AG04450 (cell line): Measurements from ENCODE around the gene RFK. TPM values are rescaled to one million over a fixed set of nuclear protein-coding genes. Genes with fewer than 3 reads are reported as not detected.

Experiments used
- CTCF ChIA-PET: fragments of 300-600, 350-600 bp; formaldehyde crosslinking; extraction: SDS; loops from one replicate; lab custom pipeline; 2022; ENCODE audit warnings: antibody characterized with exemption, inconsistent platforms; lab: Charles Lee
- POLR2A ChIA-PET: fragments of 350-600 bp; formaldehyde crosslinking; extraction: SDS; loops from one replicate; lab custom pipeline; 2021; ENCODE audit warnings: antibody characterized with exemption, inconsistent platforms; lab: Yijun Ruan, JAX
- DNase-seq: peaks from one replicate; pipeline ENCODE4 v3.0.0-alpha.2; 2011; ENCODE audit warnings: low read depth, low spot score
- H3K27ac ChIP-seq: one replicate; pipeline ENCODE4 v1.5.1; 2012; ENCODE audit warnings: low read depth, low read length, control low read depth
- H3K27me3 ChIP-seq: one replicate; pipeline ENCODE4 v1.6.0; 2012; ENCODE audit warnings: low read length; ENCODE audit not compliant: control insufficient read depth, insufficient read depth
- H3K4me3 ChIP-seq: 2 replicates; pipeline ENCODE4 v1.5.1; 2011; ENCODE audit warnings: mild to moderate bottlenecking, low read depth, low read length, control low read depth
- H3K9me3 ChIP-seq: 2 replicates; pipeline ENCODE4 v1.5.1; 2012; ENCODE audit warnings: low read length; ENCODE audit not compliant: control insufficient read depth, insufficient read depth
- polyA plus RNA-seq: library from polyadenylated mRNA; depleted of rRNA; stranded (reverse); fragments of >200 nt; gene quantifications from 2 replicates; pipeline ENCODE4 v1.2.3, GENCODE V29; 2011
- TF ChIP-seq, protein P1 (sequence below): IDR thresholded peaks from 2 replicates; pipeline ENCODE4 v1.5.1; 2011; ENCODE audit warnings: low read depth, low read length, control low read depth, inconsistent platforms

Gene RFK
- polyA plus RNA-seq, 1 experiment = 29.2 TPM

DNA sequence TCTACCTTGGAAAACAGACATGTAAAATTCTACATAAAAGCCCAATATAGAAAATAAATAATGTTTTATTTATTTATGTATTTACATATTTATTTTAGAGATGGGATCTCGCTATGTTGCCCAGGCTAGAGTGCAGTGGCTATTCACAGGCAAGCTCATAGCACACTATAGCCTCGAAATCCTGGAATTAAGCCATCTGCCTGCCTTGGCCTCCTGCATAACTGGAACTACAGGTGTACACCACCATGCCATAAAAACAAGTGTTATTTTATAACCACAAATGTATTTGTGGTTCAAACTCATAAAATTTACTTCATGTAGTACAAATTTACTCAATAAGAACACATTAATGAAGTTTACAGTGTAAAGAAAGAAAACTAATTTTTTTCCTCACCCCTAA lies 7.0 kb upstream of the RFK start:
- Histone ChIP-seq H3K4me3 (no peak overlapping the region), H3K9me3 (no peaks in the 10 kb centered on the region), H3K27me3 (no peaks in the 10 kb centered on the region), H3K27ac (no peak overlapping the region)
- ChIA-PET CTCF (interaction anchor here (0.6 to 3.4 kb wide), 5 partner anchors 9 to 304 kb away, joined by 3 to 27 read pairs (median 9); no protein-coding TSS in a partner anchor), POLR2A (no interaction called here)
- TF ChIP-seq, protein P1, sequence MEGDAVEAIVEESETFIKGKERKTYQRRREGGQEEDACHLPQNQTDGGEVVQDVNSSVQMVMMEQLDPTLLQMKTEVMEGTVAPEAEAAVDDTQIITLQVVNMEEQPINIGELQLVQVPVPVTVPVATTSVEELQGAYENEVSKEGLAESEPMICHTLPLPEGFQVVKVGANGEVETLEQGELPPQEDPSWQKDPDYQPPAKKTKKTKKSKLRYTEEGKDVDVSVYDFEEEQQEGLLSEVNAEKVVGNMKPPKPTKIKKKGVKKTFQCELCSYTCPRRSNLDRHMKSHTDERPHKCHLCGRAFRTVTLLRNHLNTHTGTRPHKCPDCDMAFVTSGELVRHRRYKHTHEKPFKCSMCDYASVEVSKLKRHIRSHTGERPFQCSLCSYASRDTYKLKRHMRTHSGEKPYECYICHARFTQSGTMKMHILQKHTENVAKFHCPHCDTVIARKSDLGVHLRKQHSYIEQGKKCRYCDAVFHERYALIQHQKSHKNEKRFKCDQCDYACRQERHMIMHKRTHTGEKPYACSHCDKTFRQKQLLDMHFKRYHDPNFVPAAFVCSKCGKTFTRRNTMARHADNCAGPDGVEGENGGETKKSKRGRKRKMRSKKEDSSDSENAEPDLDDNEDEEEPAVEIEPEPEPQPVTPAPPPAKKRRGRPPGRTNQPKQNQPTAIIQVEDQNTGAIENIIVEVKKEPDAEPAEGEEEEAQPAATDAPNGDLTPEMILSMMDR = no peak
- no peak for DNase-seq

DNA sequence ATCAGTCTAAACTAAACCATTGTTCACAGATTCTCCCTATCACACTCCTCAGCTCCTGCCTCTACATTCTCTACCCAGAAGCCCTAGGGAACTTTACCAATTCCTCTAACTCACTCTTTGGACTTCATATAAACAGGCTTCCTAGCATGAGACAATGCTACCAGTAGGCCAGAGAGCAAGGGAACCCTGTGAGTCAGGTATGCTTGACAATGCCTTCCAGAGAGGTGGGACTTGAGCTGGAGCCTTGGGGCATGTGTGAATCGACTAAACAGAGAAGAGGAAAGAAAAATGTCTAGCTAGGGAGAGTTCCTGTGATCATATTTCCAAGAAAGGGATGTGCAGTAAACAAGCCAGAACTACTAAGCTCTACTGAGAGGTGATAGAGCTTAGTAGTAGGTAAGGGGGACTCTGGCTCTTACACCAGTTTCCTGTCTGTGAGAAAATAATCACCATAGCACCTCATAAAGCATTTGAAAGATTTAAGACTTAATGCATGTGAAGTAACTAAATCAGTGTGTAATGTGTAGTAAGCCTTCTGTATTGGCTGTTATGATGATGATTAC lies 6.4 kb upstream of the RFK start:
- Histone ChIP-seq H3K27ac (no peak overlapping the region), H3K27me3 (no peaks in the 10 kb centered on the region), H3K4me3 (no peak overlapping the region), H3K9me3 (no peaks in the 10 kb centered on the region)
- TF ChIP-seq, protein P1 = no peak
- no peak for DNase-seq
- ChIA-PET POLR2A (no interaction called here), CTCF (interaction anchor here (0.8 to 3.4 kb wide), 3 partner anchors 258 to 304 kb away, joined by 3 to 27 read pairs (median 23); no protein-coding TSS in a partner anchor)

DNA sequence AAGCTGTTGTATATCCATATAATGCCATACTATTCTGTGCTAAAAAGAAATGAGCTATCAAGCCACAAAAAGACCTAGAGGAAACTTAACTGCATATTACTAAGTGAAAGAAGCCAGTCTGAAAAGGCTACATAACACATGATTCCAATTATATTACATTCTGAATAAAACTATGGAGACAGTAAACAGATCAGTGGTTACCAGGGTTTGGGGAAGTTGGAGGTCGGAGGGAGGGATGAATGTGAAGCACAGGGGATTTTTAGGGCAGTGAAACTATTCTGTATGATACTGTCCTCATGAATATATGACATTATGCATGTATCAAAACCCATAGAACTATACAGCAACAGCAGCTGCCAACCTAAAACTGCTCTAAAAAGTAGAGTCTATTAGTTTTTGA lies 5.6 kb upstream of the RFK start:
- TF ChIP-seq, protein P1 = no peak
- Histone ChIP-seq H3K27ac (no peak overlapping the region), H3K9me3 (no peaks in the 10 kb centered on the region), H3K27me3 (no peaks in the 10 kb centered on the region), H3K4me3 (no peak overlapping the region)
- POLR2A ChIA-PET = no interaction called here
- CTCF ChIA-PET = interaction anchor here (1.2 kb wide), 1 partner anchor 47 kb away, joined by 5 read pairs; no protein-coding TSS in a partner anchor
- DNase-seq = no peak

DNA sequence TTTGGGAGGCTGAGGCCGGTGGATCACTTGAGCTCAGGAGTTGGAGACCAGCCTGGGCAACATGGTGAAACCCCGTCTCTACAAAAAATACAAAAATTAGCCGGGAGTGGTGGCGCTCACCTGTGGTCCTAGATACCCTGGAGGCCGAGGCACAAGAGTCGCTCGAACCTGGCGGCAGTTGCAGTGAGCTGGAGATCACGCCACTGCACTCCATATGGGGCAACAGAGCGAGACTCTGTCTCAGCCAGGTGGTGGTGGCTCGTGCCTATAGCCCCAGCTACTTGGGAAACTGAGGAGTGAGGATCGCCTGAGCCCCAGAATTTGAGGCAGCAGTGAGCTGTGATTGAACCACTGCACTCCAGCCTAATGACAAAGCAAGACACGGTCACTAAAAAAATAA lies 2.4 kb upstream of the RFK start:
- ChIA-PET POLR2A (no interaction called here), CTCF (interaction anchor here (0.8 kb wide), 1 partner anchor 262 kb away, joined by 3 read pairs; no protein-coding TSS in a partner anchor)
- Histone ChIP-seq H3K9me3 (no peaks in the 10 kb centered on the region; the same call in 1 of the 2 replicates), H3K27me3 (no peaks in the 10 kb centered on the region), H3K27ac (no peak overlapping the region), H3K4me3 (no peak overlapping the region)
- TF ChIP-seq, protein P1 = no peak
- no peak for DNase-seq

DNA sequence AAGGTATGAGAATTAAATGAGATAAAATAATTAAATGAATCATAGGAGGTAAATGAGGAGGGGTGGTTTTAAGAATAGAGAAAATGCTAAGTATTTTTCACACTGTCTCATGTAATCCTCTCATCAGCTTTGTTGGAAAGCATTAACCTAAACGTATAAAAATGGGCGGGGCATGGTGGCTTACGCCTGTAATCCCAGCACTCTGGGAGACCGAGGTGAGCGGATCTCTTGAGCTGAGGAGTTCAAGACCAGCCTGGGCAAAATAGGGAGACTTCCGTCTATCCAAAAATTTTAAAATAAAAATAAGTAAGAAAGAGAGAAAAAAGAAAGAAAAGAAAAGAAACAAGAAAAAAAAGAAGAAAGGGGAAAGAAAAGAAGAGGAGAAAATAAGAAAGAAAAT lies 1.9 kb upstream of the RFK start:
- CTCF ChIA-PET = no interaction called here
- no peak overlapping the region for H3K4me3 ChIP-seq
- no peaks in the 10 kb centered on the region; the same call in 1 of the 2 replicates for H3K9me3 ChIP-seq
- no peak overlapping the region for H3K27ac ChIP-seq
- TF ChIP-seq, protein P1 = no peak
- no peak for DNase-seq
- POLR2A ChIA-PET = no interaction called here
- H3K27me3 ChIP-seq = no peaks in the 10 kb centered on the region
